GM12878 (cell line): ENCODE data around the gene TRAF3. TPM values are rescaled to one million over a fixed set of nuclear protein-coding genes. Genes with fewer than 3 reads are reported as not detected.
A peak's percentile ranks its signal among the peaks of the same experiment; 100 is the strongest.

Experiments
- BHLHE40 ChIP-seq, 2 experiments: fragments of 450-650 bp in 1 of 2; IDR thresholded peaks; 2 replicates each; pipeline ENCODE4 v1.6.1; 2011 to 2017; ENCODE audit warnings: low read depth in 2 of 2, borderline replicate concordance in 1 of 2, improper control_type of control experiment in 1 of 2, low read length in 1 of 2, mild to moderate bottlenecking in 1 of 2
- CHD2 ChIP-seq: IDR thresholded peaks from 2 replicates; pipeline ENCODE4 v1.6.1; 2011; ENCODE audit warnings: low read depth, low read length, improper control_type of control experiment, borderline replicate concordance
- ETV6 ChIP-seq, 2 experiments: fragments of 450-650 bp in 1 of 2; IDR thresholded peaks in 1 of 2; conservative IDR thresholded peaks in 1 of 2; 2 replicates each; pipeline ENCODE4 v1.6.1; 2014; ENCODE audit warnings: antibody characterized with exemption in 1 of 2, borderline replicate concordance in 1 of 2, low read depth in 1 of 2, mild to moderate bottlenecking in 1 of 2, moderate library complexity in 1 of 2
- FOXM1 ChIP-seq: IDR thresholded peaks from 2 replicates; pipeline ENCODE4 v1.6.1; 2012; ENCODE audit warnings: low read depth, mild to moderate bottlenecking, inconsistent platforms, low read length, moderate library complexity
- MLLT1 ChIP-seq: fragments of 450-650 bp; IDR thresholded peaks from 2 replicates; pipeline ENCODE4 v1.6.1; 2016; ENCODE audit warnings: mild to moderate bottlenecking
- NBN ChIP-seq: fragments of 450-650 bp; IDR thresholded peaks from 2 replicates; pipeline ENCODE4 v1.6.1; 2016
- PBX3 ChIP-seq: IDR thresholded peaks from 2 replicates; pipeline ENCODE4 v1.6.1; 2011; ENCODE audit warnings: mild to moderate bottlenecking, low read depth, low read length, moderate library complexity; ENCODE audit not compliant: insufficient replicate concordance
- POLR2A ChIP-seq: IDR thresholded peaks from 2 replicates; pipeline ENCODE4 v1.6.1; 2011; ENCODE audit warnings: low read depth, mild to moderate bottlenecking, low read length
- POLR2AphosphoS5 ChIP-seq: IDR thresholded peaks from 2 replicates; pipeline ENCODE4 v1.6.1; 2011; ENCODE audit warnings: mild to moderate bottlenecking, low read length, inconsistent platforms
- SMAD1 ChIP-seq: fragments of 450-650 bp; IDR thresholded peaks from 2 replicates; pipeline ENCODE4 v1.6.1; 2018; ENCODE audit warnings: mild to moderate bottlenecking, low read depth; ENCODE audit not compliant: partially characterized antibody
- SMARCA5 ChIP-seq: fragments of 450-650 bp; IDR thresholded peaks from 2 replicates; pipeline ENCODE4 v1.6.1; 2017; ENCODE audit warnings: mild to moderate bottlenecking
- SRF ChIP-seq, 2 experiments: IDR thresholded peaks; 2 replicates each; pipeline ENCODE4 v1.6.1; 2011; ENCODE audit warnings: low read depth in 2 of 2, low read length in 2 of 2, mild to moderate bottlenecking in 1 of 2, moderate library complexity in 1 of 2
- TAF1 ChIP-seq: IDR thresholded peaks from 2 replicates; pipeline ENCODE4 v1.6.1; 2011; ENCODE audit warnings: mild to moderate bottlenecking, low read depth, low read length, borderline replicate concordance
- ZNF274 ChIP-seq: IDR thresholded peaks from one replicate; pipeline ENCODE4 v1.8.0; 2011; ENCODE audit not compliant: insufficient read length, insufficient read depth
- polyA plus RNA-seq, 11 experiments: library from polyadenylated mRNA; depleted of rRNA in 4 of 11; unstranded in 6 of 11; stranded (reverse) in 5 of 11; fragments of >200 nt; fragmentation: Nextera tagmentation in 4 of 11; fragmentation: Illumina TruSeq in 1 of 11; extraction: Ambion mirVana in 4 of 11; extraction: Trizol in 1 of 11; gene quantifications; 1 replicate in 1 of 11; 2 replicates in 10 of 11; pipeline versions ENCODE4 v1.2.1 to v1.2.3, GENCODE V29; 2011 to 2016; ENCODE audit warnings: inconsistent platforms in 2 of 11, missing spikeins in 2 of 11, low read depth in 1 of 11
- total RNA-seq, 4 experiments: library from RNA; depleted of rRNA in 3 of 4; stranded (reverse); fragments of >200 nt in 3 of 4; fragmentation: Illumina TruSeq in 1 of 4; extraction: Trizol in 1 of 4; gene quantifications; 2 replicates each; pipeline versions ENCODE4 v1.2.1 to v1.2.3, GENCODE V29; 2013 to 2021

TRAF3 gene
- total and polyA plus RNA-seq, 10 of the 15 experiments (the other 5 are each of a cell fraction or from before 2014, with no cell fraction given), result 3.0 to 70.1 (median 36.5) TPM

- peak; percentile 78 for TF ChIP-seq MLLT1
- TF ChIP-seq ZNF274, result no peak
- no peak for TF ChIP-seq CHD2
- no peak for TF ChIP-seq FOXM1
- 0 out of 2 replicates have a peak, but pooled peaks have one; percentile 29 for TF ChIP-seq TAF1
- TF ChIP-seq SMARCA5, result no peak
- TF ChIP-seq POLR2A, result peak; percentile 47
- TF ChIP-seq BHLHE40 (IDR thresholded peaks at IDR 0.05; ENCODE audit: borderline replicate concordance in 1 of 2, low read depth in 2 of 2, low read length in 1 of 2), result peak in 1 of 2 experiments; percentile 18; a peak in 1 of 4 replicates
- peak; percentile 29; the same call in 1 of the 2 replicates for TF ChIP-seq NBN
- TF ChIP-seq POLR2AphosphoS5, result peak; percentile 39; the same call in 1 of the 2 replicates
- peak; percentile 27 for TF ChIP-seq SMAD1
- no peak for TF ChIP-seq ETV6 (conservative IDR thresholded peaks at IDR 0.05 in 1 of 2, IDR thresholded peaks at IDR 0.05 in 1 of 2; ENCODE audit: borderline replicate concordance in 1 of 2, low read depth in 1 of 2)
- no peak for TF ChIP-seq PBX3
- TF ChIP-seq SRF (IDR thresholded peaks at IDR 0.05; ENCODE audit: low read depth in 2 of 2, low read length in 2 of 2), result no peak
- TF ChIP-seq, all 136 proteins: peak for 8
Observed at GRCh38 chr14:102778338-102779083, 1.3 kb downstream of the TRAF3 start (continued).
